IMR-90 (cell line): ENCODE results near the gene NIT1. TPM values are rescaled to one million over a fixed set of nuclear protein-coding genes. Genes with fewer than 3 reads are reported as not detected.

Experiments used
- ATAC-seq: fragments of 200-7000 bp; cut with Tn5 transposase; 2 replicates; pipeline ENCODE4 v1.9.1; 2020; ENCODE audit warnings: low read depth, mild to moderate bottlenecking, moderate library complexity
- BruUV-seq: library from RNA; stranded (reverse); fragments of 400-500 nt; replicated peaks from 2 replicates; lab custom pipeline; 2021; lab: Mats Ljungman, UMichigan
- CTCF ChIA-PET: fragments of 300-600 bp; formaldehyde crosslinking; extraction: SDS; loops from one replicate; lab custom pipeline; 2021; ENCODE audit warnings: antibody characterized with exemption; lab: Yijun Ruan, JAX
- POLR2A ChIA-PET: fragments of 300-600 bp; sonication (Branson Sonifier 250); formaldehyde crosslinking; loops from one replicate; lab custom pipeline; 2022; ENCODE audit warnings: antibody characterized with exemption; ENCODE audit not compliant: unreplicated experiment; lab: Charles Lee
- DNase-seq: peaks from one replicate; pipeline ENCODE4 v3.0.0; 2013
- H2AFZ ChIP-seq: replicated peaks from 2 replicates; pipeline ENCODE3; 2013; ENCODE audit warnings: low read length, mild to moderate bottlenecking; ENCODE audit not compliant: poor library complexity
- H2AK5ac ChIP-seq: 2 replicates; pipeline ENCODE4 v1.6.1; 2013; ENCODE audit warnings: low read depth, low read length, inconsistent platforms
- H2AK9ac ChIP-seq: replicated peaks from 2 replicates; pipeline ENCODE3; 2013; ENCODE audit warnings: mild to moderate bottlenecking, low read depth, low read length, moderate library complexity; ENCODE audit not compliant: poor library complexity
- H2BK120ac ChIP-seq: 2 replicates; pipeline ENCODE4 v1.6.1; 2013; ENCODE audit warnings: low read depth, low read length, inconsistent platforms
- H2BK15ac ChIP-seq: 3 replicates; pipeline ENCODE4 v1.6.1; 2013; ENCODE audit warnings: low read depth, low read length, inconsistent platforms
- H2BK20ac ChIP-seq: 2 replicates; pipeline ENCODE4 v1.6.1; 2013; ENCODE audit warnings: low read depth, mild to moderate bottlenecking, inconsistent platforms, low read length, moderate library complexity
- H2BK5ac ChIP-seq: 2 replicates; pipeline ENCODE4 v1.6.1; 2013; ENCODE audit warnings: mild to moderate bottlenecking, low read depth, low read length, inconsistent platforms; ENCODE audit not compliant: poor library complexity, severe bottlenecking
- H3K14ac ChIP-seq: replicated peaks from 2 replicates; pipeline ENCODE4 v1.6.1; 2013; ENCODE audit warnings: low read depth, low read length, inconsistent platforms
- H3K18ac ChIP-seq: 2 replicates; pipeline ENCODE4 v1.6.1; 2013; ENCODE audit warnings: low read depth, low read length, control low read depth
- H3K23ac ChIP-seq: 2 replicates; pipeline ENCODE4 v1.6.1; 2013; ENCODE audit warnings: low read depth, low read length, inconsistent platforms
- H3K27ac ChIP-seq: 2 replicates; pipeline ENCODE4 v1.5.1; 2013; ENCODE audit warnings: mild to moderate bottlenecking, control low read depth, low read length; ENCODE audit not compliant: insufficient read depth
- H3K27me3 ChIP-seq: 2 replicates; pipeline ENCODE4 v1.6.1; 2013; ENCODE audit warnings: low read length; ENCODE audit not compliant: control insufficient read depth, insufficient read depth
- H3K36me3 ChIP-seq: 2 replicates; pipeline ENCODE4 v1.6.1; 2013; ENCODE audit warnings: low read length, mixed read lengths; ENCODE audit not compliant: control insufficient read depth, insufficient read depth
- H3K4ac ChIP-seq: 2 replicates; pipeline ENCODE4 v1.6.1; 2013; ENCODE audit warnings: low read depth, low read length, inconsistent platforms
- H3K4me1 ChIP-seq: 2 replicates; pipeline ENCODE4 v1.6.1; 2013; ENCODE audit warnings: low read length, mixed read lengths; ENCODE audit not compliant: control insufficient read depth, insufficient read depth
- H3K4me2 ChIP-seq: 2 replicates; pipeline ENCODE4 v1.6.1; 2013; ENCODE audit warnings: low read depth, mild to moderate bottlenecking, control low read depth, low read length, moderate library complexity
- H3K4me3 ChIP-seq: 2 replicates; pipeline ENCODE4 v1.5.1; 2013; ENCODE audit warnings: low read depth, mild to moderate bottlenecking, control low read depth, low read length, moderate library complexity; ENCODE audit not compliant: insufficient read depth
- H3K56ac ChIP-seq: 2 replicates; pipeline ENCODE4 v1.6.1; 2013; ENCODE audit warnings: low read length, inconsistent platforms; ENCODE audit not compliant: insufficient read depth; ENCODE audit errors: extremely low read depth
- H3K79me1 ChIP-seq, 2 experiments: 2 replicates each; pipeline ENCODE4 v1.6.1; 2013; ENCODE audit warnings: low read length in 2 of 2, inconsistent platforms in 1 of 2, low read depth in 1 of 2
- H3K9ac ChIP-seq: 2 replicates; pipeline ENCODE4 v1.6.1; 2013; ENCODE audit warnings: low read depth, low read length, control low read depth
- H3K9me1 ChIP-seq: 2 replicates; pipeline ENCODE4 v1.6.1; 2013; ENCODE audit warnings: low read length, inconsistent platforms; ENCODE audit not compliant: insufficient read depth
- H3K9me3 ChIP-seq: 2 replicates; pipeline ENCODE4 v1.6.1; 2013; ENCODE audit warnings: low read length; ENCODE audit not compliant: control insufficient read depth, insufficient read depth
- H4K20me1 ChIP-seq: 2 replicates; pipeline ENCODE4 v1.6.1; 2013; ENCODE audit warnings: low read length, inconsistent platforms; ENCODE audit not compliant: insufficient read depth
- H4K5ac ChIP-seq: 2 replicates; pipeline ENCODE4 v1.6.1; 2013; ENCODE audit warnings: mild to moderate bottlenecking, low read depth, low read length, control low read depth
- H4K8ac ChIP-seq, 2 experiments: 2 replicates each; pipeline ENCODE4 v1.6.1; 2013; ENCODE audit warnings: low read depth in 2 of 2, low read length in 2 of 2, control low read depth in 1 of 2, inconsistent platforms in 1 of 2
- H4K91ac ChIP-seq: 2 replicates; pipeline ENCODE4 v1.6.1; 2013; ENCODE audit warnings: low read depth, low read length, inconsistent platforms; ENCODE audit not compliant: insufficient read depth
- BHLHE40 ChIP-seq: fragments of 150-350 bp; IDR thresholded peaks from 2 replicates; pipeline ENCODE4 v1.6.1; 2016; ENCODE audit warnings: mild to moderate bottlenecking, low read depth, low read length
- CEBPB ChIP-seq: IDR thresholded peaks from 2 replicates; pipeline ENCODE4 v1.6.1; 2012; ENCODE audit warnings: low read depth, low read length, improper control_type of control experiment
- CHD1 ChIP-seq: IDR thresholded peaks from 2 replicates; pipeline ENCODE4 v1.6.1; 2012; ENCODE audit warnings: low read depth, low read length, improper control_type of control experiment
- CTCF ChIP-seq: conservative IDR thresholded peaks from 2 replicates; pipeline ENCODE4 v1.5.1; 2012; ENCODE audit warnings: mild to moderate bottlenecking, low read depth, low read length, improper control_type of control experiment
- ELK1 ChIP-seq: fragments of 150-350 bp; IDR thresholded peaks from 2 replicates; pipeline ENCODE4 v1.6.1; 2016; ENCODE audit warnings: low read depth, mild to moderate bottlenecking, low read length, moderate library complexity, borderline replicate concordance
- FOS ChIP-seq: fragments of 150-350 bp; IDR thresholded peaks from 2 replicates; pipeline ENCODE4 v1.6.1; 2016; ENCODE audit warnings: low read depth, low read length
- MAFK ChIP-seq: IDR thresholded peaks from 2 replicates; pipeline ENCODE4 v1.6.1; 2012; ENCODE audit warnings: low read depth, low read length, improper control_type of control experiment
- MAZ ChIP-seq: IDR thresholded peaks from 2 replicates; pipeline ENCODE4 v1.6.1; 2012; ENCODE audit warnings: low read depth, mild to moderate bottlenecking, low read length, improper control_type of control experiment, moderate library complexity, borderline replicate concordance
- MXI1 ChIP-seq: IDR thresholded peaks from 2 replicates; pipeline ENCODE4 v1.6.1; 2012; ENCODE audit warnings: low read depth, mild to moderate bottlenecking, low read length, moderate library complexity, borderline replicate concordance
- NFE2L2 ChIP-seq: fragments of 150-350 bp; IDR thresholded peaks from 2 replicates; pipeline ENCODE4 v1.6.1; 2016; ENCODE audit warnings: low read depth, mild to moderate bottlenecking, low read length
- POLR2A ChIP-seq: IDR thresholded peaks from 2 replicates; pipeline ENCODE4 v1.6.1; 2012; ENCODE audit warnings: mild to moderate bottlenecking, low read depth, low read length
- RAD21 ChIP-seq: IDR thresholded peaks from 2 replicates; pipeline ENCODE4 v1.6.1; 2012; ENCODE audit warnings: low read length, improper control_type of control experiment
- RCOR1 ChIP-seq: IDR thresholded peaks from 2 replicates; pipeline ENCODE4 v1.6.1; 2012; ENCODE audit warnings: mild to moderate bottlenecking, low read length, improper control_type of control experiment; ENCODE audit not compliant: insufficient replicate concordance
- RFX5 ChIP-seq: IDR thresholded peaks from 2 replicates; pipeline ENCODE4 v1.8.0; 2012; ENCODE audit warnings: low read depth, mild to moderate bottlenecking, low read length, moderate library complexity
- SMC3 ChIP-seq: fragments of 150-350 bp; IDR thresholded peaks from 2 replicates; pipeline ENCODE4 v1.6.1; 2016; ENCODE audit warnings: low read depth, mild to moderate bottlenecking, antibody characterized with exemption, low read length, moderate library complexity
- WGBS, 2 experiments: methylation state at CpG; one replicate each; pipeline versions ENCODE4 v1.1.5 to v1.1.7; 2013; ENCODE audit warnings: missing lambda C conversion rate in 2 of 2; ENCODE audit not compliant: insufficient read length in 1 of 2; ENCODE audit errors: extremely low coverage in 2 of 2; 5-methylcytosine and 5-hydroxymethylcytosine counted together
- dilution Hi-C: fragments of 300-500 bp; cut with HindIII; formaldehyde crosslinking; loops from one replicate; pipeline ENCODE4 v1.14.3; 2018; ENCODE audit warnings: low sequenced_read_pairs; ENCODE audit not compliant: unreplicated experiment
- in situ Hi-C: fragments of 300-500 bp; cut with MboI; formaldehyde crosslinking; loops from 3 replicates; pipeline ENCODE4 v1.14.3; 2019; ENCODE audit warnings: low sequenced_read_pairs, inconsistent platforms, mixed read lengths
- intact Hi-C: fragments of 100-400 bp; cut with micrococcal nuclease; formaldehyde crosslinking; loops from 2 replicates; pipeline ENCODE4 v1.10.0; 2022
- polyA plus RNA-seq, 3 experiments: library from polyadenylated mRNA; depleted of rRNA; stranded (reverse); fragments of >200 nt; gene quantifications; 2 replicates each; pipeline ENCODE4 v1.2.3, GENCODE V29; 2012; ENCODE audit warnings: low replicate concordance in 1 of 3
- total RNA-seq: library from RNA; depleted of rRNA; stranded (reverse); fragments of >200 nt; gene quantifications from 2 replicates; pipeline ENCODE4 v1.2.3, GENCODE V29; 2012
- TF ChIP-seq, protein P1 (sequence below): fragments of 150-350 bp; IDR thresholded peaks from 2 replicates; pipeline ENCODE4 v1.6.1; 2017; ENCODE audit warnings: mild to moderate bottlenecking, antibody characterized with exemption, low read length, low read depth

Gene NIT1
- total and polyA plus RNA-seq, 2 of the 4 experiments (the other 2 are of a cell fraction): 22.8 to 33.6 TPM

DNA sequence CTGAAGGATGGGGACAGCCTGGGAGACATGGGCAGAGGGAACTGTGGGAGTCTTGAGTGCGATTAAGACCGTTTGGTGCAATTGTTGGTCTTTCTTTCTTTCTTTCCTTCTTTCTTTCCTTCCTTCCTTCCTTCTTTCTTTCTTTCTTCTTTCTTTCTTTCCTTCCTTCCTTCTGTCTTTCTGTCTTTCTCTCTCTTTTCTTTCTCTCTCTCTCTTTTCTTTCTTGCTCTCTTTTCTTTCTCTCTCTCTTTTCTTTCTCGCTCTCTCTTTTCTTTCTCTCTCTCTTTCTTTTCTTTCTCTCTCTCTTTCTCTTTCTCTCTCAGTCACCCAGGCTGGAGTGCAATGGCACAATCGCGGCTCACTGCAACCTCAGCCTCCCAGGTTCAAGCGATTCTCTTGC lies 22.7 kb upstream of the NIT1 start:
- intact Hi-C loops: loop anchor here (5.0 kb wide), 1 partner anchor 368 kb away; no protein-coding TSS in a partner anchor
- Histone ChIP-seq H3K4me2 (no peak overlapping the region), H4K8ac (no peak overlapping the region), H3K14ac (no peak overlapping the region), H3K56ac (no peak overlapping the region), H3K18ac (no peak overlapping the region), H3K9me1 (peaks cover 9% of the 10 kb centered on the region), H3K36me3 (peaks cover 3% of the 10 kb centered on the region; the same call in 1 of the 2 replicates), H2BK120ac (no peak overlapping the region), H4K20me1 (peaks cover 10% of the 10 kb centered on the region), H2AK9ac (no peak overlapping the region), H4K91ac (no peak overlapping the region), H2BK15ac (no peak overlapping the region), H3K9ac (no peak overlapping the region), H3K4me1 (peaks cover 12% of the 10 kb centered on the region), H3K27ac (no peak overlapping the region), H3K79me1 (no peaks in the 10 kb centered on the region; a peak in 1 of 4 replicates), H2BK5ac (no peak overlapping the region), H2AK5ac (no peak overlapping the region), H3K23ac (no peak overlapping the region), H2BK20ac (no peak overlapping the region), H3K9me3 (no peaks in the 10 kb centered on the region), H4K5ac (no peak overlapping the region), H3K4me3 (no peak overlapping the region), H3K4ac (no peak overlapping the region), H2AFZ (no peak overlapping the region), H3K27me3 (no peaks in the 10 kb centered on the region)
- dilution Hi-C loops: no loop called here
- DNase-seq: no peak
- WGBS, 2 experiments: 100% methylated on average over 1 of the region's 6 CpGs; no CpG with 5 or more reads in 1 of the 2 experiments
- ChIA-PET CTCF (no interaction called here), POLR2A (no interaction called here)
- no TSS peak for BruUV-seq
- ATAC-seq: no peak
- in situ Hi-C loops: loop anchor here (5.0 kb wide), 1 partner anchor 98 kb away; no protein-coding TSS in a partner anchor
- no peak for TF ChIP-seq MAZ
- no peak for TF ChIP-seq CHD1
- no peak for TF ChIP-seq POLR2A
- TF ChIP-seq FOS: no peak
- no peak for TF ChIP-seq RFX5
- no peak for TF ChIP-seq CTCF
- TF ChIP-seq RAD21: no peak
- no peak for TF ChIP-seq RCOR1
- no peak for TF ChIP-seq MXI1
- TF ChIP-seq CEBPB: no peak
- TF ChIP-seq NFE2L2: no peak
- TF ChIP-seq ELK1: no peak
- TF ChIP-seq, protein P1, sequence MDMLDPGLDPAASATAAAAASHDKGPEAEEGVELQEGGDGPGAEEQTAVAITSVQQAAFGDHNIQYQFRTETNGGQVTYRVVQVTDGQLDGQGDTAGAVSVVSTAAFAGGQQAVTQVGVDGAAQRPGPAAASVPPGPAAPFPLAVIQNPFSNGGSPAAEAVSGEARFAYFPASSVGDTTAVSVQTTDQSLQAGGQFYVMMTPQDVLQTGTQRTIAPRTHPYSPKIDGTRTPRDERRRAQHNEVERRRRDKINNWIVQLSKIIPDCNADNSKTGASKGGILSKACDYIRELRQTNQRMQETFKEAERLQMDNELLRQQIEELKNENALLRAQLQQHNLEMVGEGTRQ: no peak
- TF ChIP-seq MAFK: no peak
- TF ChIP-seq SMC3: no peak
- TF ChIP-seq BHLHE40: no peak
